Renal pelvis (tissue), 4 donors: ENCODE measurements around the gene PCSK7. TPM values are rescaled to one million over a fixed set of nuclear protein-coding genes. Genes with fewer than 3 reads are reported as not detected.

Experiments
- DNase-seq: peaks from one replicate; pipeline ENCODE4 v3.0.0-alpha.2; 2013
- polyA plus RNA-seq, 3 donors: library from polyadenylated mRNA; unstranded; fragments of 120-200 nt; gene quantifications; one replicate each; pipeline ENCODE4 v1.2.1, GENCODE V29; 2013; ENCODE audit not compliant: insufficient read length in 3 of 3

The PCSK7 gene
- polyA plus RNA-seq, 3 donors: 20.7 to 33.6 (median 31.8) TPM

DNA sequence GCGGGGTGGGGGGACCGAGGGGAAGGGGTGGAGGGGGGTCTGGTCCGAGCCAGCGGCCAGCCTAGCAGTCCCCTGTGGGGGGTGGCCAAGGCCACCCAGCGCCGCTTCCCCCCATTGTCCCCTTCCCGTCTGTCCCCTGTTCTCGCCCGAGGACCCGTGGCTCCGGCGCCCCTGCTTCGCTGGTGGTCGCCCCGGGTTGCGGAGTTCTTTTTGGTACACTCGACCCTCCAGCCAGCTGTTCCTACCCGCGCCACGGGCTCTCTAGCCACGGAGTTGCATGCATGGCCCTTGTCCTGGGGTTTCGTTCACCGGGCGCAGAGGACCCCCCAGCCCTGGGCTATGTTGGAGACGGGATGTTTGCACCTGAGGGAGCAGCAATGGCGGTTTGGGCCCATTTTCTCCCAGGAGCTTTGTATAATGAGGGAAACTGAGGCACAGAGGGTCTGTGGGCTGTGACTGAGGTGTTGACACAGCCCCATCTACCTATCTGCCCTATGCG lies 1.1 kb upstream of the PCSK7 start:
- DNase-seq: no peak

DNA sequence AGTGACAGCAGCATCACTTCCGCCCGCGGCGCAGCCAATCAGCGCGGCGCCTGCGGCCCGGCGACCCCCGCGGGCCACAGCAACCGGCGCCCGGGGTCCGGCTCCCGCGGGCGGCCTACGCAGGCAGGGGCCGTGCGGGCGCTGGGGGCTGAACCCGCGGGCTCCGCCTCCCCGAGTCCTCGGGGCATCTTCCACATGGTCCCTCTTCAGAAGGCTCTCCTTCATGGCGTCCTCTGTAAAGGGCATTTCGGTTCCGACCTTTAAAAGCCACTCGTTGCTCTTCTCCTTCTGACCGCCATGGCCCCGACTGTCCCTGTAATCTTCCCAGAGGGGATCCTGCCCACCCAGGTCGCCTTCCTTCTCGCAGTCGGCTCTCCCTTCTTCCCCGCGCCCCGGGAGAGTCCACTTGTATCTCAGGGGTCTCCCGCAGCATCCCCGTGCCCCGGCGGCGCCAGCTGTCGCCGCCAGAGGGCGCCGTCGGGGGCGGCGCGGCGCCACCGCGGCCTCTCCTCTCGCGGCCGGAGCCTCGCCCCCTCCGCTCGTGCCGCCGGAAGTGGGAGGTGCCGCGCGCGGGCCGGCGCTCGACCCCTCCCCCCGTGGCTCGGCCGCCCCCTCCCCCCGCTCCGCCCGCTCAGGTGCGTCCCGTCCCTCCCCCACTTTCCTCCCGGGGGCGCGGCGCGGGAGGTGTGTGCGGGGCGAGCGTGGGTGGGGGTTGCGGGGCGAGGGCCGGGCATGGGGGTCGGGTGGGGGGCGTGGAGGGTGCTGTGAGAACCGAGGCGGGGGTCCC lies 412 bp upstream of the PCSK7 start, which contains the start of gene RNF214:
Gene RNF214, plus strand, starts transcription at position 580 of the 787 bp plus-strand sequence. CDS start 1,602 bp downstream, outside the sequence.
- DNase-seq: peak; percentile 84

DNA sequence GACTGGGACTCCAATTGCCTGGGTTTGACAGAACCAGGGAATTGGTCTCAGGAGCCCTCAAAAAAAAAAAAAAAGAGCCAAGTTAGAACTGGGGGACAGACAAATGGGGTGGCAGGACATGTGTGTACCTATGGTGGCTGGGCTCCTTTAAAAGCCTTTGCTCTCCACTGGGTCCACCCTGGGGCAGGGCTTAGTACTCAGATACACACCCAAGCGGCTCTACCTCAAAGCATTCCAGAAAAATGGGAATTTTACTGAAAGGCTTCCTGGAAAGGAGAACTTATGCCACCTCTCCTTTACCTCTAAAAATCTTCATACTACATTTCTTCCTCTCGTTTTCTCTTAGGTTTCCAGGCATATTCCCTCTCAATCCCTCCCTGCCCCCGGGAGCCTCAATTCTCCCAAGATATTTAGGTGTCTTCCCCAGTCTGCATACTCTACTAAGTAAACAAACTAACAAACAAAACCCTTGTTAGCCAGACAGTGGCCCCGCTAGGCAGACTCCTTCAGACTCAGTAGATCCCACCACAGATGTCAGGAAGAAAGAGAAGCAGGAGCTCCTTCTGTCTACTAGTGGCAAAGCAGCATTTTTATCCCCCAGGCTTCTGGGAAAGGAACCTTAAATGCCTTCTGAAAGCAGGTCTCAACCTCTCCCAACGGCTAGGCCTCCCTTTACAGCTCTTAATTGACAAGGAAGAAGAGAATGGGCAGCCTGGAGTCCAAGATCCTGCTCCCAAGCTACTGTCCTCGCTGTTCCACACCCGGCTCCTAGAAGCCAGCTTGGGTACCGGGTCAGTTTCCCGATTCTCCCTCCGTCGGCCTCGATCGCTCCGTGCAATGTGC lies 653 bp downstream of the PCSK7 start:
- DNase-seq: no peak

DNA sequence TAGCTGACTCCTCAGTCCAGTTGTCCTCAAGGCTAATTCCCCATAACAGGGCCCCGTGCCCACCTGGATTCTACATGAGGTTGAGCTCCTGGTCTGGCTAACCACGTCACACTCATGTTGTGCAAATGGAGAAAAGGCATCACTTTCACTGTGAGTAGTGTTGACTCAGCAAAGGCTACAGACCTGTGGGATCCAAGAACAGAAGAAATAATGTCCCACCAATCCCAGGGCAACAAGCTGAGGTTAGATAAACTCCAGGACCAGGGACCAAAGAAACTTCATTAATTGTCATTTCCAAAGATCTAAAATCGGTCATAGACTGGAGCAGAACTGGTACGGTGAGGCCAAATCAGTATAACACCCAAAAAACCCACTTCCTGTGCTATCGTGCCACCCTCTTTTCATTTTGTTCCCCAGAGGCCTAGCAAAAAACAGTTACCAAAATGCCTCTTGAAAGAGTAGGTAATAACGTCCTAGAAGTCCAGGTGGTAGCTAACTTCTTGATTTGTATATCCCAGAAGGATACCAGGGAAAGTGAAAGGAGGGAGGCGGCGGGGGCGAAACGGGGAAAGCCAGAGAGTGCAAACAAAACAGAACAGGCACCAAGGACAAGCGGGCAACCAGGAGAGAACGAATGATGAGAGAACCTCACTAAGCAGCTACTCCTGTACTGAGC lies 1.4 kb downstream of the PCSK7 start:
- DNase-seq: no peak

DNA sequence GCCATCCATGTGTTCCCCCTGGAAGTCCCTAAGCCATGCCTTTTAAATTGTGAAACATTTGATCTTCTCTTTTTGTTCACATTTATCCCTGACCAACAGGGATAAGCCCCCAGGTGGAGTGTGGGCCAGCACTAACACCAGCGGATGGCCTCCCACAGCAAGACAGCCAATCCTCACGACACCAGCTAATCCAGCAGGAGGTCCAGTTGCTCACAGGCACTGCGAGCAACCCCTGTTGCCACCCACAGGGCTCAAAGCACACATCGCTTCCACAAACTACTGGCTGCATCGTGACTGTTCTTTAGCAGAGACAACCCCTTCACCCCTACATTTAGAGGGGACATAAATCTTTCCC lies 2.0 kb downstream of the PCSK7 start:
- DNase-seq: no peak

DNA sequence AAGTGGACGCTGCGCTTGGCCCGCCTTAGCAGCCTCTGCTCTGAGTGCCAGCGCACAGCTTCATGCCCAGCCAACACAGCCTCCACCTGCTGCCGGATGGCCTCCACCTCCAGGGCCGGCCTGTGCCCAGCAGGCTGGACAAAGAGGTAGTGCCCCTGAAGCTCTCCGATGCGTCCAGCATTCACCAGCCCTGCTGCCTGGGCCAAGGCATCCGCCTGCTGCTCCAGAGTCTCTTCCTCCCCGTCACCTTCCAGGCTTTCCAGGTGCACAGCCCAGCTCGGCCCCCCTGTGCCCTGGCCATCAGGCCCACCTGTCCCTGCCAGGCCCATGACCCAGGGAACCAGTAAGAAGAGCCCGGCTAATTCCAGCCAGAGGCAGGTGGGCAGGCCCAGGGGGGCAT lies 2.5 kb downstream of the PCSK7 start:
- no peak for DNase-seq

DNA sequence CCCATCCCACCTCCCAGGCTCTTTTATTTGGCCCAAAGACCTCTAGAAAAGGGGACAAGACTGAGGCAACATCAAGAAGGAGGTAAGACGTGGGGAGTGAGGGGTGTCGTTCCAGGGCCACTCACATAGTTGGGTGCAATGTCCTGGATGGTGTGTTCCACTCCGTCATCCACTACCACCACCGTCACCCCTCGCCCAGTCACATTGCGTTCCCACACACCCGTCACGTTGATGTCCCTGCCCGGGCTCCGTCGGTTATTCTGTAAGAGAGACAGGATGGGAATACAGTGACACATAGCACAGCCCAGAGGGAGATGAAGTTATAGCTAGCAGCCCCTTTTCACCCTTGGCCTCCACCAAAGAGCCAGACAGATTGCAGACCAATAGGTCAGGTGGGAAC lies 3.8 kb downstream of the PCSK7 start:
- no peak for DNase-seq

DNA sequence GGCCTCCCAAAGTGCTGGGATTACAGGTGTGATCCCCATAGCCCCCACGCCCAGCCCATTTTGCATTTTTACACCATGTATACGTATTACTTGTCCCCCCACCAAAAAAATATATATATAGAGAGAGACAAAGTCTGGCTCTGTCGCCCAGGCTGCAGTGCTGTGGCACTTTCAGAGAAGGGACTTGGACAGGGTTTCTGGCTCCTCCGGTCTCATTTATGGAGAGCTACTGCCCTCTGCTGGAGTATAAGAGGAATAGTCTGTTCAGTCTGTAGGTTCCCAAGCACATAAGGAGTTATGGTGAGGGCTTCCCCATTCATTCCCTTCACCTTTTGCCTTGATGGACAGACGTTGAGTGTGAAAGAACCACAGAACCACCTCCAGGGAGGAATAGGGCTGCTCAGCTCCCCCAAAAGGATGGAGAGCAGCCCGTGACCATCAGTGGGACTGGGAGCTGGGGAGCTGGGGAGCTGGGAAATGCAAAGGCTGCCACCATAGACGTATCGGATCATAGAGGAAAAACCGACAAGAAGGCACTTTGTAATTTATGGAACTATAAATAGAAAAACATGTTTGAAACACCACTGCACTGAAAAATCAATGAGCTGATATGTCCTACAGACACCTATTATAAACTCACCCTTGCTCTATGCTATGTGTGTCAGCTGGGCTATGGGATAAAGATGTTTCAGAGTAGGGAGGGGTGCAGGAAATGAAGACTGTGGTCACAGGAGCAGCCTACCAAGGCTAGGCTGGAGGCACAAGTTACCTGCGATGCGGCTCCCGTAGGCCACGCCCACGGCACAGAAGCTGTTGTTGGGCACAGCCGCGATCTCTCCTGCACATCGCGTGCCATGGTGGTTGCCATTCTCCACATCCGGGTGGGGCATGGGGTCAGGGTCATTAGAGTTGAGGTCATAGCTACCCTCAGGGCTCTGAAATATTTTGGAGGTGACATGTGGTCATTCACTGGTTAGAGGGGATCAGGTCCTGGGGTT lies 5.2 kb downstream of the PCSK7 start:
- DNase-seq: peak; percentile 86

DNA sequence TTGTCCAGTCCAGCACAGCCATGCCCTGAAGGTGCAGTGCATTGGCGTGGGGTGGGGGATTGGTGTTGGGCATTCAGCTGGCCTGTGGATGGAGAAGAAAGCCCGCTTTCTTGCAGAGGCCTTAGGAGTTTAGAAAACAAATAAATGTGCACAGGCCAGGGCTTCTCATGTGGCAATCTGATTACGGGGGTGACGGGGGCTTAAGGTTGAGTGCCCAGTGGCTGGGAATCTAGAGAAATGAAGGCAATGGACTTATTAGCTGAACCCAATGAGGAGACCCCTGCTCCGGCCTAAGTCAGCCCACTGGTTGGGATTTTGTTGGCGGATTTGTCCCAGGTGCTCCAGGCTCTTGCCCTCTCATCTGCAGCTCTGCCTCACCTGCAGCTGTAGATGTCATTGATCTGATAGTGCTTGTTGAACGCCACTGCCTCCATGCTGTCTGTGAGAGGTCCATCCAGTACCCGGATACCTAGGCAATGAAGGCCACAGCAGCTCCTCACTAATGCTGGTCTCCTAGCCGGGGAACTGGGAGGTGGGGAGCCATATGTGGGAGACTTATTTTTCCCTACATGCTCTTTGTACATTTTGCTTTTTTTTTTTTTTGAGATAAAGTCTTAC lies 6.2 kb downstream of the PCSK7 start:
- no peak for DNase-seq

DNA sequence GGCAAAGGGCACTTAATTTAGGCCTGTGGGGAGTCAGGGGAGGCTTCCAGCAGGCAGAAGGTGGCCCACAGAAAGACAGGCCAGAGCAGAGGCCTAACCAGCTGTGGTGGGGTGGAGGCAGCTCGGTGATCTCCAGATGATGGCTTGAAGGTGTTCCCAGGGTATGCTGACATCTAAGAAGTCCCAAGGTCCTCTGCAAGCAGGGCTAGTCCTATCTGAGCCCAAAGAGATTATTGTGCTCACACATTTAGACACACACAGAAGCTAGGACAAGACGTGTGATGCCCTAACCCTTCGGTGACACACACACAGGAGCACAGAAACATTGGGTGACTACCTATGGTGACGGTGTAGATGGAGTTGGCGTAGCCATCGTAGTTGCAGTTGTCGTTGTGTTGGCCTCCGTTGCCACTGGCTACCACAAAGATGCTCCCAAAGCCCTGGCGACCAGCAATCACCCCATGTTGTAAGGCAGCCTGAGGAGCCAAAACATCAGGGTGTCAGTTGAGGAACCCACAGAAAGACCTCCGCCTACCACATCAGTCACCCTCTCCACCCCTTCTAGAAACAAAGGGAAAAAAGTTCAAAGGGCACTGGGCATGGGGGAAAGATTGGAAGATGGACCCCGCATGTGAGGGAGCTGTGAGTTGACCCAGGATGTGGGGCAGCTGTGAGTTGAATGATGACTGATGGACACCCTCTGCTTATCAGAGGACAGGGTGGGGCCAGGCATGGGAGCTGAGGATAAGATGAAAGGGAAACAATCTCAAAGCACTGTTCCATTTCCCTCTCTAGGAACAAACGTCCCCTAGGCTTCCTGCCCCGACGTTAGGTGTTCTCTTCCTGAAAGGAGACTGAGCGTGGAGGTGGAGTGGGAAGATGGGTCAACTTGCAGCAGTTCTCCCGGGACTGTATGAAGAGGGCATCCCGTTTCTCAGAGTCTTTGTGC lies 7.9 kb downstream of the PCSK7 start:
- no peak for DNase-seq

DNA sequence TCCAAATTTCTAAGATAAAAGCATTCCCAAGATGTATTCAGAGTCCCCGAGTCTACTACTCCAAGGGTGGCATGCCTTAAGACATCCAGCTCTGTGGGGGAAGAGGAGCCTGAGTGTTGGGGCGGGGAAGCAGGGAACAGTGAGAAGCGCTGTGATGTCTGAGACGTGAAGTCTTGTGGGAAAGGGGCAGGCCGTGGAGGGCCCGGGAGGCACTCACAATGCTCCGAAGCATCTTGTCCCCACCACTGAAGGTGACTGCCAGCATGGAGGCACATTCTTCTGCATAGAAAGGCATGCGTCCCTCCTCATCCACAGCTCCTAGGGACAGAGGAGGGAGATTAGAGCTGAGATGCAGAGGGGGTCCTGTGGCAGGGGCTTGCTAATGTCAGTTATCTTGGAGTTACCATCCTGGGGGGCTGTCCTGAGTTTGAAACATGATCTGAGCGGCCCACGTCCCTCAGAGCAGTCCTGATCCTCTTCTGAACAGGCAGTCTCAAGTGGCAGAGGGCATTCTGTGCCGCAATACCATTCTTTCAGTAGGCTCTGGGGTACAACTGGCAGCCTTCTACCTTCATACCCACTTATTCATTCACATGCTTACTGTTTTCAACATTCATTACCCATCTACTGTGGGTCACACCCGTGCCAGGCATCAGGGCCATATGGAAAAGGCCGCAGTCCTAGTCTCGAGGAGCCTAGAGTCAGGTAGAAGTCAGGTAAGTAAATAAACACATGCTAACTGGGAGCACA lies 8.7 kb downstream of the PCSK7 start:
- DNase-seq: no peak

DNA sequence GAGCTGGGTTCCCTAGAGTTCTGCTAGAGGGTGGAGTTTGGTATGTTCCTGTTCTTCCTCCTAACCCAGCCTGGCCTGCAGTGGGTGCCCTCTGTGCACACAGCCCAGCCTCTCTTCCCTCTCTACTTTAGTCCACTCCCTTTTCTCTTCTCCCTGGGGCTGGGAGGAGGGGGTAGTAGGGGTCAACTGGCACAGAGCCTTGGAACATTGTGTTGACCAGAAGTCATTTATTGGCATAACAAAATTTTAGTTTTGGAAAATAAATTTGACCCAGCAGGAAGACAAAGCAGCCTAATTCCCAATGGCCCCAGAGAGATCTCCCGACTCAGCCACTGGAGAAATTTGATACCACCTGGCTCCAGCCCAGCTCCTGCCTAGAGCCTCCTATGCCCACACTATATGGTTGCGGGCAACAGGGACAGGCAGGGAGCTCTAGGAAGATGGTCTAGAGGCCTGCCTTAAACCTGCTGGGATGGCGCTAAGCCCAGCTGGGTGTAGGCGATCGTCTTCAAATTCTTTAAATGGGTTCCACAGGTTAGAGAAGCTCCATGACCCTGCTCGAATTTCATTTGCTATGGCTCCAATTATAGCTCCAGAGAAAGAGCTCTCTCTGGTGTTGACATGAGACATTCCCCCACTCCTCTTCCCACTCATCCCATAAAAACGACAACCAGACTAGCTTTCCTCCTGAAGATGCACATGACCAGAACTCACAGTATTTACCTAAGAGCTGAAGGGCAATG lies 9.9 kb downstream of the PCSK7 start:
- DNase-seq: no peak

DNA sequence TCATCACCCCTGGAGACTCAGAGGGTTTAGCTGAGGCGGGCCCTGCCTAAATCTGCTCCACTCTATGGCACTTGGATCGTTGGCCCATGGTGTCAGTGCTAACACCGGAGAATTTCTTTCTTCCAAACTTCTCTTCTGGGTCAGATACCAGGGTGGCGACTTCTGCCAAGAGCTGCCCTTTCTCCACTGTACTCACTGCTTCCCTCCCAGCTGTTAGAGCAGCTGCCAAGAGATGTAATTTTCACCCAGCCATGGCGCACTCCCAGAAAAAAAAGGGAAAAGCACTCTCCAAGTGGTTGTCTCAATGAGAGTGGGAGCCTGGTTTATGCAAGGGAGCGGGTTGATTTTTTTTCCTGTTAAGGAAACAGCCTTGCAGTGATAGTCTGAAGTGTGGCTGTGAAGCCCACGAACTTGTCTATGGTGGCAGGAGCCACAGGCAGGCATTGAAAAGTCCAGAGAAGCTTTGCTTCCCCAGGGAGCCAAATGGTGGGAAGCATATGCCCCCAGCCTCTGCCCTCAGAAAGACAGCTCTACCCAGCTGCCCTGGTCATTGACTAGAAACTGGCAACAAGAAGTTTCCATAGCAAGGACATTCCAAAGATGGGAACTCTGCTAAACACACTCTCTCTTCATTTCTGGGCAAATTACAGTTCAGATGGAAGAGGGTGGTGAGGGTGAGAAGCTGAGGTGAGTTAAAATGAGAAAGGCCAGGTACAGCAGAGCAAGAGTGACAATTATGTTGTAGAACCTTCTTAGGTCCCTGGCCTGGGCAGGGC lies 10.7 kb downstream of the PCSK7 start:
- no peak for DNase-seq

DNA sequence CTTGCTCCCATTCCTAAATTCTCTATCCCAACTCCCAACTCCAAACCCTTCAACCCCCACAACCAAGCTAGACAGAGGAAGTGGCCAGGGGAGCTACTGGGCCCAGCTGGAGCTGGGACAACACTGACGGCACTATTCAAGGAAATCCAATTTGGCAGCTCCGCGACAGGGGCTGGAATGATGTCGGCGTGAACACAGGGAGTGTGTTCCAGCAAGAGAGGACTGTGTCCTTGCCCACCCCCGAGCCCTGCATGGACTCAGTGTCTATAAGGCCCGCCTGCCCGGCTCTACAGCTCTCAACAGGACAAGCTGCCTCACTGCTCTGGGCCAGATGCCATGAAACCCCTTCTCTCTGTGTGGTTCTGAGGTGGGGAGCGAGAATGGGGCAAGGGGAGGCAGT lies 11.3 kb downstream of the PCSK7 start:
- DNase-seq: no peak

DNA sequence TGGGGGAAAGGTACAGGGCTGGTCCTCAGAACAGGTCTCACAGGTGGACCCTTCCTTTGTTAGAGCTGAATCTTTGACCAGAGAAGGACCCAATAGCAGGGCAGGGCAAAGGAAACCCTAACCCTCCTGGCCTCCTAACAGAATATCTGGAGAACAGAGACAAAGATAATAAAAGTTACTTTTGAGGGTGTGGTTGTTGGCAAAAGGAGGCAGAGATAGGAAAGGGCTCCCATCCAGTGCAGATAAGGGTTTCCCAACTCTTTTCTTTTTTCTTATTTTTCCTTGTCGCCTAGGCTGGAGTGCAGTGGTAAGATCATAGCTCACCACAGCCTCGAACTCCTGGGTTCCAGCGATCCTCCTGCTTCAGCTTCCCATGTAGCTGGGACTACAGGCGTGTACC lies 11.9 kb downstream of the PCSK7 start:
- DNase-seq: no peak

DNA sequence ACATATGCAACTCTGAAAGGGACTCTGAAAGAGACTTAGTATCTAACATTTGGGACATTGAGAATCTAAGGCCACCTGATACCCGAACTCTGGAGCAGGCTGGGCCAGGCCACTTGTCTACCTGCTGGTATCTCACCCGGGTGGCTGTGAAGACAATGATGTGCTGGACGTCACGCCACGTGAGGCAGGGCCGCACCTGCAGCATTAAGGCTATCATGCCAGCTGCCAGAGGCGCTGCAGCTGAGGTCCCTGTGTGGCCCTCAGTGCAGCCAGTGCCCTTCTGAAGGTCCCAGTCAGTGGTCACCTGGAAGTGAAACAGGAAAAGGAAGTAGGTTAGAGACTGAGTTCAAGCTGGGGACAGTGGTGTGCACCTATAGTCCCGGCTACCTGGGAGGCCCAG lies 12.4 kb downstream of the PCSK7 start:
- DNase-seq: no peak

DNA sequence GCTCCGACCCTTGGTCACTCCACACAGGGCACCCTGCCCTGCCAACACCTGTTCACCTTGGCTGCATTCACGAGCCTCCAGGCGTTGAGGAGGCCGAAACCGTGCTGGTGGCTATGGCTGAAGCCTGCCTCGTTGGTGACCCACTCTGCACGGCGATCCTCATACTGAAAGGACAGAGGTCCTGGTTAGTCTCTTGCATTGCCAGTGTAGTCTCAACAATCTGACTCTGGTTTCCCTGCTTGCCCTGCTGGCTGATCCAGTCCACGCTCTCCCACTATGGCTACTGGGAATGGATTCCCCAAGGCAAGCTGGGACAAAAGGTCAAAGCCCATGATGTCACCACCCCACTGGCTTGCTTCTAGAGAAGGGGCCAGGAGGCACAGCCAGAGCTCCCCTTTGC lies 12.9 kb downstream of the PCSK7 start:
- DNase-seq: no peak
